WTC11 (cell line): ENCODE measurements around the gene RHOBTB1. TPM values are rescaled to one million over a fixed set of nuclear protein-coding genes. Genes with fewer than 3 reads are reported as not detected.

Source experiments
- ATAC-seq: fragments of 200-7000 bp; cut with Tn5 transposase; 2 replicates; pipeline ENCODE4 v1.10.0; 2021; ENCODE audit warnings: mild to moderate bottlenecking, moderate library complexity
- CTCF ChIA-PET: fragments of 300-600 bp; sonication (Branson Sonifier 250); formaldehyde crosslinking; loops from one replicate; lab custom pipeline; 2021; ENCODE audit warnings: antibody characterized with exemption; lab: Charles Lee
- POLR2A ChIA-PET: fragments of 350-600 bp; sonication (Branson Sonifier 250); formaldehyde crosslinking; loops from one replicate; lab custom pipeline; 2021; ENCODE audit warnings: antibody characterized with exemption; lab: Charles Lee
- DNase-seq: peaks from one replicate; pipeline ENCODE4 v3.0.0; 2021; ENCODE audit warnings: low spot score
- H3K27ac Mint-ChIP-seq: 2 replicates; pipeline ENCODE4 v1.8.0; 2021; ENCODE audit warnings: mixed read lengths
- H3K27me3 Mint-ChIP-seq: 2 replicates; pipeline ENCODE4 v1.8.0; 2021; ENCODE audit warnings: low read depth, mild to moderate bottlenecking, moderate library complexity, mixed read lengths
- H3K36me3 Mint-ChIP-seq: 2 replicates; pipeline ENCODE4 v1.8.0; 2021; ENCODE audit warnings: mixed read lengths
- H3K4me1 Mint-ChIP-seq: 2 replicates; pipeline ENCODE4 v1.8.0; 2022; ENCODE audit warnings: mixed read lengths
- H3K4me3 Mint-ChIP-seq: 2 replicates; pipeline ENCODE4 v1.8.0; 2021; ENCODE audit warnings: mild to moderate bottlenecking, moderate library complexity, mixed read lengths
- H3K9me3 Mint-ChIP-seq: 2 replicates; pipeline ENCODE4 v1.8.0; 2021; ENCODE audit warnings: mixed read lengths
- ATF1 ChIP-seq: sonication (generic); formaldehyde crosslinking; IDR thresholded peaks from 2 replicates; pipeline ENCODE4 v1.8.1; 2023; ENCODE audit warnings: mild to moderate bottlenecking, moderate library complexity, missing genetic modification reagents
- ATF6 ChIP-seq: sonication (generic); formaldehyde crosslinking; IDR thresholded peaks from 2 replicates; pipeline ENCODE4 v1.8.1; 2023; ENCODE audit warnings: mild to moderate bottlenecking, missing genetic modification reagents
- E2F1 ChIP-seq: sonication (generic); formaldehyde crosslinking; IDR thresholded peaks from 2 replicates; pipeline ENCODE4 v1.8.0; 2022; ENCODE audit warnings: mild to moderate bottlenecking, missing genetic modification reagents
- HMGA2 ChIP-seq: fragments of 250-450 bp; sonication (Bioruptor Pico); IDR thresholded peaks from 2 replicates; pipeline ENCODE4 v1.4.0; 2021; ENCODE audit warnings: mild to moderate bottlenecking, moderate library complexity
- NR3C1 ChIP-seq: sonication (generic); formaldehyde crosslinking; conservative IDR thresholded peaks from 2 replicates; pipeline ENCODE4 v1.8.1; 2023; ENCODE audit warnings: low read depth, mild to moderate bottlenecking, missing genetic modification reagents
- PRRX2 ChIP-seq: fragments of 250-450 bp; sonication (Bioruptor Pico); IDR thresholded peaks from 2 replicates; pipeline ENCODE4 v1.8.0; 2021; ENCODE audit warnings: mild to moderate bottlenecking
- SMAD4 ChIP-seq: sonication (generic); formaldehyde crosslinking; IDR thresholded peaks from 2 replicates; pipeline ENCODE4 v1.8.0; 2022; ENCODE audit warnings: mild to moderate bottlenecking, missing genetic modification reagents
- TCF7 ChIP-seq: sonication (generic); formaldehyde crosslinking; IDR thresholded peaks from 2 replicates; pipeline ENCODE4 v1.8.0; 2022; ENCODE audit warnings: mild to moderate bottlenecking, low read depth, missing genetic modification reagents, moderate library complexity
- TEAD4 ChIP-seq: sonication (generic); formaldehyde crosslinking; IDR thresholded peaks from 2 replicates; pipeline ENCODE4 v1.8.0; 2022; ENCODE audit warnings: mild to moderate bottlenecking, missing genetic modification reagents
- ZNF138 ChIP-seq: sonication (generic); formaldehyde crosslinking; conservative IDR thresholded peaks from 2 replicates; pipeline ENCODE4 v1.8.1; 2022; ENCODE audit warnings: mild to moderate bottlenecking, moderate library complexity, missing genetic modification reagents
- ZNF423 ChIP-seq: fragments of 250-450 bp; sonication (Bioruptor Pico); IDR thresholded peaks from 2 replicates; pipeline ENCODE4 v2.1.2; 2022; ENCODE audit warnings: mild to moderate bottlenecking, moderate library complexity
- ZNF425 ChIP-seq: fragments of 250-450 bp; sonication (Bioruptor Pico); conservative IDR thresholded peaks from 2 replicates; pipeline ENCODE4 v1.9.0; 2021; ENCODE audit warnings: mild to moderate bottlenecking
- total RNA-seq: library from RNA; stranded (reverse); gene quantifications from 3 replicates; pipeline ENCODE4 v1.2.3, GENCODE V29; 2021
- TF ChIP-seq, protein P1 (sequence below): fragments of 200-600 bp; IDR thresholded peaks from 2 replicates; pipeline ENCODE4 v1.8.0; 2022; ENCODE audit warnings: antibody characterized with exemption
- TF ChIP-seq, protein P2 (sequence below): sonication (generic); formaldehyde crosslinking; IDR thresholded peaks from 2 replicates; pipeline ENCODE4 v1.8.0; 2023; ENCODE audit warnings: missing genetic modification reagents
- TF ChIP-seq, protein P3 (sequence below): sonication (generic); formaldehyde crosslinking; IDR thresholded peaks from 2 replicates; pipeline ENCODE4 v1.8.1; 2023; ENCODE audit warnings: mild to moderate bottlenecking, missing genetic modification reagents, moderate library complexity
- TF ChIP-seq, protein P4 (sequence below): sonication (generic); formaldehyde crosslinking; IDR thresholded peaks from 2 replicates; pipeline ENCODE4 v1.8.1; 2022; ENCODE audit warnings: mild to moderate bottlenecking, missing genetic modification reagents, moderate library complexity, borderline replicate concordance
- TF ChIP-seq, protein P5 (sequence below): sonication (generic); formaldehyde crosslinking; IDR thresholded peaks from 2 replicates; pipeline ENCODE4 v1.8.1; 2022; ENCODE audit warnings: missing genetic modification reagents, borderline replicate concordance

The RHOBTB1 gene
- total RNA-seq, 1 experiment from 2014 or later = 6.9 TPM

- TF ChIP-seq HMGA2 (CRISPR knock-in tag) = no peak
These were observed 71.5 kb downstream of the RHOBTB1 start (continued) for GRCh38 chr10:60872451-60872850.

DNA sequence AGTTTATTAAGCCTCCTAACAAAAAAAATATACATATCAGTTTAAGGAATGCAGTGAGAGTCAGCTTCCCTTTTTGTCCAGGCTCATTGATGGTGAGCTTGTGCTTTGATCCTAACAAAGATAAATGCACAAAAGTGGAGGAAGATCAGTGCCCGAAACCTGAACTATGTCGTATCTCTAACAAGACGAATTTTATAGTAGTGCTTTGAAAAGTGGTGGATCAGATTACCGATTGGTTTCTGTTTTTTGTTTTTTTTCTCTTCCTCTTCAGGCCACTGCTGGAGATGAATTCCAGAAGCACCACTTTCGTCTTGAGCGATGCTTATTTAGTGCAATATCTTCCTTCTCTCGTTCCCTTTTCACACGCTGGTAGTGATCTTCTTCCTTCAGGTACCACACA lies 72.8 kb downstream of the RHOBTB1 start:
- no peak overlapping the region for H3K4me3 Mint-ChIP-seq
- TF ChIP-seq TCF7 (no peak), NR3C1 (no peak), ZNF138 (no peak), ATF1 (no peak), ATF6 (no peak), TEAD4 (CRISPR knock-in tag) (no peak), SMAD4 (CRISPR knock-in tag) (no peak), E2F1 (CRISPR knock-in tag) (no peak), PRRX2 (no peak), ZNF423 (CRISPR knock-in tag) (no peak)
- TF ChIP-seq, protein P1, sequence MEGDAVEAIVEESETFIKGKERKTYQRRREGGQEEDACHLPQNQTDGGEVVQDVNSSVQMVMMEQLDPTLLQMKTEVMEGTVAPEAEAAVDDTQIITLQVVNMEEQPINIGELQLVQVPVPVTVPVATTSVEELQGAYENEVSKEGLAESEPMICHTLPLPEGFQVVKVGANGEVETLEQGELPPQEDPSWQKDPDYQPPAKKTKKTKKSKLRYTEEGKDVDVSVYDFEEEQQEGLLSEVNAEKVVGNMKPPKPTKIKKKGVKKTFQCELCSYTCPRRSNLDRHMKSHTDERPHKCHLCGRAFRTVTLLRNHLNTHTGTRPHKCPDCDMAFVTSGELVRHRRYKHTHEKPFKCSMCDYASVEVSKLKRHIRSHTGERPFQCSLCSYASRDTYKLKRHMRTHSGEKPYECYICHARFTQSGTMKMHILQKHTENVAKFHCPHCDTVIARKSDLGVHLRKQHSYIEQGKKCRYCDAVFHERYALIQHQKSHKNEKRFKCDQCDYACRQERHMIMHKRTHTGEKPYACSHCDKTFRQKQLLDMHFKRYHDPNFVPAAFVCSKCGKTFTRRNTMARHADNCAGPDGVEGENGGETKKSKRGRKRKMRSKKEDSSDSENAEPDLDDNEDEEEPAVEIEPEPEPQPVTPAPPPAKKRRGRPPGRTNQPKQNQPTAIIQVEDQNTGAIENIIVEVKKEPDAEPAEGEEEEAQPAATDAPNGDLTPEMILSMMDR = no peak
- TF ChIP-seq, protein P2, sequence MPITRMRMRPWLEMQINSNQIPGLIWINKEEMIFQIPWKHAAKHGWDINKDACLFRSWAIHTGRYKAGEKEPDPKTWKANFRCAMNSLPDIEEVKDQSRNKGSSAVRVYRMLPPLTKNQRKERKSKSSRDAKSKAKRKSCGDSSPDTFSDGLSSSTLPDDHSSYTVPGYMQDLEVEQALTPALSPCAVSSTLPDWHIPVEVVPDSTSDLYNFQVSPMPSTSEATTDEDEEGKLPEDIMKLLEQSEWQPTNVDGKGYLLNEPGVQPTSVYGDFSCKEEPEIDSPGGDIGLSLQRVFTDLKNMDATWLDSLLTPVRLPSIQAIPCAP (CRISPR knock-in tag) = no peak
- TF ChIP-seq, protein P3, sequence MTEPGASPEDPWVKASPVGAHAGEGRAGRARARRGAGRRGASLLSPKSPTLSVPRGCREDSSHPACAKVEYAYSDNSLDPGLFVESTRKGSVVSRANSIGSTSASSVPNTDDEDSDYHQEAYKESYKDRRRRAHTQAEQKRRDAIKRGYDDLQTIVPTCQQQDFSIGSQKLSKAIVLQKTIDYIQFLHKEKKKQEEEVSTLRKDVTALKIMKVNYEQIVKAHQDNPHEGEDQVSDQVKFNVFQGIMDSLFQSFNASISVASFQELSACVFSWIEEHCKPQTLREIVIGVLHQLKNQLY (CRISPR knock-in tag) = no peak
- no peaks in the 10 kb centered on the region; the same call in 1 of the 2 replicates for H3K9me3 Mint-ChIP-seq
- CTCF ChIA-PET = no interaction called here
- POLR2A ChIA-PET = no interaction called here
- H3K27ac Mint-ChIP-seq = peak overlapping the region; percentile 21
- peaks cover 2% of the 10 kb centered on the region for H3K36me3 Mint-ChIP-seq
- DNase-seq = no peak
- H3K27me3 Mint-ChIP-seq = no peaks in the 10 kb centered on the region
- ATAC-seq = no peak
- H3K4me1 Mint-ChIP-seq = peaks cover 33% of the 10 kb centered on the region

DNA sequence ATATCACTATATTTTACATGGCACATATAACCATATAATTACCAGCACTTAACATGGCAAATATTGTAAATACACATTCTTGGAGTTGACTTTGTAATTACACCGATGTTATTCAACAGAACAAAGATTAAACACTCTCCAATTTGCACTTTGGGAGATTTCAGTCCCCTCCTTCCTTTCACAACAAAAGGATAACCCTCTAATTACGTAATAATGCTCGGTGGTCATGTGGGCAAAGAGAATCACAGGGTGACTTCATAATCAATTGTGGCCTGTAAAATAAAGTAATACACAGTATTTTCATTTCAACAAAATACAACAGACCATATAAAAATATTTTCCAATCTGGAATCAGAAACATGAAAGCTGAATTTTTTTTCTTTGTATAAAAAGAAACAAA lies 73.2 kb downstream of the RHOBTB1 start:
- Mint-ChIP-seq H3K4me3 (no peak overlapping the region), H3K27me3 (no peaks in the 10 kb centered on the region), H3K36me3 (peaks cover 2% of the 10 kb centered on the region), H3K27ac (no peak overlapping the region), H3K4me1 (peaks cover 33% of the 10 kb centered on the region), H3K9me3 (no peaks in the 10 kb centered on the region; the same call in 1 of the 2 replicates)
- ChIA-PET CTCF (interaction anchor here (1.3 kb wide), 1 partner anchor 320 kb away, joined by 3 read pairs; no protein-coding TSS in a partner anchor), POLR2A (no interaction called here)
- TF ChIP-seq, protein P4, sequence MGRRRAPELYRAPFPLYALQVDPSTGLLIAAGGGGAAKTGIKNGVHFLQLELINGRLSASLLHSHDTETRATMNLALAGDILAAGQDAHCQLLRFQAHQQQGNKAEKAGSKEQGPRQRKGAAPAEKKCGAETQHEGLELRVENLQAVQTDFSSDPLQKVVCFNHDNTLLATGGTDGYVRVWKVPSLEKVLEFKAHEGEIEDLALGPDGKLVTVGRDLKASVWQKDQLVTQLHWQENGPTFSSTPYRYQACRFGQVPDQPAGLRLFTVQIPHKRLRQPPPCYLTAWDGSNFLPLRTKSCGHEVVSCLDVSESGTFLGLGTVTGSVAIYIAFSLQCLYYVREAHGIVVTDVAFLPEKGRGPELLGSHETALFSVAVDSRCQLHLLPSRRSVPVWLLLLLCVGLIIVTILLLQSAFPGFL (CRISPR knock-in tag) = no peak
- TF ChIP-seq, protein P5, sequence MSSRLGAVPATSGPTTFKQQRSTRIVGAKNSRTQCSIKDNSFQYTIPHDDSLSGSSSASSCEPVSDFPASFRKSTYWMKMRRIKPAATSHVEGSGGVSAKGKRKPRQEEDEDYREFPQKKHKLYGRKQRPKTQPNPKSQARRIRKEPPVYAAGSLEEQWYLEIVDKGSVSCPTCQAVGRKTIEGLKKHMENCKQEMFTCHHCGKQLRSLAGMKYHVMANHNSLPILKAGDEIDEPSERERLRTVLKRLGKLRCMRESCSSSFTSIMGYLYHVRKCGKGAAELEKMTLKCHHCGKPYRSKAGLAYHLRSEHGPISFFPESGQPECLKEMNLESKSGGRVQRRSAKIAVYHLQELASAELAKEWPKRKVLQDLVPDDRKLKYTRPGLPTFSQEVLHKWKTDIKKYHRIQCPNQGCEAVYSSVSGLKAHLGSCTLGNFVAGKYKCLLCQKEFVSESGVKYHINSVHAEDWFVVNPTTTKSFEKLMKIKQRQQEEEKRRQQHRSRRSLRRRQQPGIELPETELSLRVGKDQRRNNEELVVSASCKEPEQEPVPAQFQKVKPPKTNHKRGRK = no peak
- no peak for TF ChIP-seq ZNF425
- no peak for DNase-seq
- no peak for ATAC-seq
